Keratinocyte (primary cell): Measurements from ENCODE around the gene HOXB7.

Source experiments
- EZH2 ChIP-seq: IDR thresholded peaks from one replicate; pipeline ENCODE4 v1.6.1; 2012; ENCODE audit warnings: inconsistent platforms, mild to moderate bottlenecking, low read length, moderate library complexity
- TF ChIP-seq, protein P1 (sequence below), 3 experiments: IDR thresholded peaks in 1 of 3; conservative IDR thresholded peaks in 1 of 3; optimal IDR thresholded peaks in 1 of 3; 2 replicates in 2 of 3; 3 replicates in 1 of 3; pipeline versions ENCODE3 to v1.5.1; 2011; ENCODE audit warnings: low read length in 3 of 3, mild to moderate bottlenecking in 3 of 3, moderate library complexity in 2 of 3, control low read depth in 1 of 3, inconsistent platforms in 1 of 3; ENCODE audit not compliant: insufficient read depth in 2 of 3; ENCODE audit errors: extremely low read depth in 1 of 3

DNA sequence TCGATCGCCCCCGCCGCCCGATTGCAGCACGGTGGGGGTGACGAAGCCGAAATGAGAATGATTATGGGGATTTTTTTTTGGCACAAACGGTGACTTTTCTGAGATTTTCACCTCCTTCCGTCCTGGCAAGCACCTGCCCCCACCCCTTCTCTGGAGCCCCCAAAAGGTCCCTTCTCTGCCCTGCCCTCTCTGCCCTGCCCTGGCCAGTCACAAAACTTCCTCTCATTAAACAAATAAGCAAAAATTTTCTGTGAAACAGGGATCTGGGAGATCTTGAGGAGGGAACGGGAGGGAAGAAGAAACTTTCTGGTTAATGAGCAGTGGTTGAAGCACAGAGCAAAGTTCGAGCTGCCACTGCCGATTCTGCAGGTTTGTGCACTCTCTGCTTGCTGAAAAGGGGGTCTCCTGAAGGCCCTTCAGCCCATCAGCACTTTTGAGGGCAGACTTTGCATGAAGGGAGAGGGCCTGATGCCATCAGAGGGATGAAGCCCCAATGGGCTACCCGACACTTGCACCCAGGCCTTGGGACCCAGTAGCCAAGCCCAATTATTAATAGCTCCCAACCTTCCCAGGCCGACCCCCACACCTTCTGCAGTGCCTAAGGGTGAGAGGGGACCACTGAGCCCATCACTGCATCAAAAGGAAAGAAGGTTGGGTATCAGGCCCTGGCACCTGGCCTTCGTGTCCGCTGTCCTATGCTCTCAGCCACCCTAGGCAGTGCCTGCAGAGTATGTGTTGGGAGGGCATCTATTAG, 5.3 kb upstream of the HOXB7 start:
- TF ChIP-seq, protein P1, sequence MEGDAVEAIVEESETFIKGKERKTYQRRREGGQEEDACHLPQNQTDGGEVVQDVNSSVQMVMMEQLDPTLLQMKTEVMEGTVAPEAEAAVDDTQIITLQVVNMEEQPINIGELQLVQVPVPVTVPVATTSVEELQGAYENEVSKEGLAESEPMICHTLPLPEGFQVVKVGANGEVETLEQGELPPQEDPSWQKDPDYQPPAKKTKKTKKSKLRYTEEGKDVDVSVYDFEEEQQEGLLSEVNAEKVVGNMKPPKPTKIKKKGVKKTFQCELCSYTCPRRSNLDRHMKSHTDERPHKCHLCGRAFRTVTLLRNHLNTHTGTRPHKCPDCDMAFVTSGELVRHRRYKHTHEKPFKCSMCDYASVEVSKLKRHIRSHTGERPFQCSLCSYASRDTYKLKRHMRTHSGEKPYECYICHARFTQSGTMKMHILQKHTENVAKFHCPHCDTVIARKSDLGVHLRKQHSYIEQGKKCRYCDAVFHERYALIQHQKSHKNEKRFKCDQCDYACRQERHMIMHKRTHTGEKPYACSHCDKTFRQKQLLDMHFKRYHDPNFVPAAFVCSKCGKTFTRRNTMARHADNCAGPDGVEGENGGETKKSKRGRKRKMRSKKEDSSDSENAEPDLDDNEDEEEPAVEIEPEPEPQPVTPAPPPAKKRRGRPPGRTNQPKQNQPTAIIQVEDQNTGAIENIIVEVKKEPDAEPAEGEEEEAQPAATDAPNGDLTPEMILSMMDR (optimal IDR thresholded peaks at IDR 0.05 in 1 of 3, IDR thresholded peaks at IDR 0.05 in 1 of 3, conservative IDR thresholded peaks at IDR 0.05 in 1 of 3; ENCODE audit: extremely low read depth in 1 of 3, insufficient read depth in 2 of 3, low read length in 3 of 3) = no peak
- TF ChIP-seq EZH2 = no peak
